ENCODE data around the gene SEMA6B. TPM values are rescaled to one million over a fixed set of nuclear protein-coding genes. Genes with fewer than 3 reads are reported as not detected.

The SEMA6B gene
- total and polyA plus RNA-seq, 2 of the 8 experiments (the other 6 are each of a cell fraction or from before 2014, with no cell fraction given) = 31.3 to 54.4 TPM

DNA sequence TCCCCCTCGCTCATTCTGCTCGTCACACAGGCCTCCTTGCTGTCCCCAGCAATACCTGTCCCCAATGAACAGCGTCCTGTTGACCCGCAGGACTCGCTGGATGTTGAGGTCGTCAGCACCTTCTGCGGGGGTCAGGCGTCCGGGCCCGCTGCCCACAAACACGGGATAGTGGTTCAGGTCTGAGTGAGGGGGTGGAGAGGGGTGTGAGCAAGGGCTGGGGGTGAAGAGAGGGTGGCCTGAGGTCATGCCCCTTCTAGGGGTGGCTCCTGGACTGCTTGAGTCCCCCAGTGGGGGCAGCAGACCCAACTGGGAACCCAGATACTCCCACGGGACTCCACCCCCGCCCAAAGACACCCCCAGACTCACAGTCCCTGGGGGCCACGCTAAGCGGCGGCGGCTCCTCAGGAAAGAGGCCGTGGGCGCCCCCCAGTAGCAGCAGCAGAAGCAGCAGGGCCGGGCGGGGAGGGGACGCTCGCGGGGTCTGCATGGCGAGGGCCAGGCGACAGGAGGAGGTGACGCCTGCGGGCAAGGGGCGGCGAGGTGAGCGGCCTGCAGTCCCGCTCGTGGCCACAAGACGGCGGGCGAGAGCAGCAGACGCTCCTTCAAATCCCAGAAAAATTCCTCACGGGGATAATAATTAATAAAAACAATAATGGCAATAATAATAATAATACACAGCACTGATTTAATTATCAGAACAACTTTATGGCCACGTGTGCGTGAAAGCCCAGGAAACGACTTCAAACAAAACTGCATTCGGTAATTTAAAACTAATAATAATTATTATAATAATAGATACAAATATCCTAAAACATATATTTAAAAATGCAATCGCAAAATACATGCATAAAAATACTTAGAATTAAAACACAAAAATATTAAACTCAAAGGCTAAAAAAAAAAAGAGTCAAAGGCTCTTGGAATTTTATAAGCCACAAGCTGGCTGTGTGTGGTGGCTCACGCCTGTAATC lies 1.2 kb downstream of the SEMA6B start (continued):
- no peak for TF ChIP-seq CHD7 (IDR thresholded peaks at IDR 0.05; ENCODE audit: insufficient replicate concordance, low read length)
- TF ChIP-seq, protein P1, sequence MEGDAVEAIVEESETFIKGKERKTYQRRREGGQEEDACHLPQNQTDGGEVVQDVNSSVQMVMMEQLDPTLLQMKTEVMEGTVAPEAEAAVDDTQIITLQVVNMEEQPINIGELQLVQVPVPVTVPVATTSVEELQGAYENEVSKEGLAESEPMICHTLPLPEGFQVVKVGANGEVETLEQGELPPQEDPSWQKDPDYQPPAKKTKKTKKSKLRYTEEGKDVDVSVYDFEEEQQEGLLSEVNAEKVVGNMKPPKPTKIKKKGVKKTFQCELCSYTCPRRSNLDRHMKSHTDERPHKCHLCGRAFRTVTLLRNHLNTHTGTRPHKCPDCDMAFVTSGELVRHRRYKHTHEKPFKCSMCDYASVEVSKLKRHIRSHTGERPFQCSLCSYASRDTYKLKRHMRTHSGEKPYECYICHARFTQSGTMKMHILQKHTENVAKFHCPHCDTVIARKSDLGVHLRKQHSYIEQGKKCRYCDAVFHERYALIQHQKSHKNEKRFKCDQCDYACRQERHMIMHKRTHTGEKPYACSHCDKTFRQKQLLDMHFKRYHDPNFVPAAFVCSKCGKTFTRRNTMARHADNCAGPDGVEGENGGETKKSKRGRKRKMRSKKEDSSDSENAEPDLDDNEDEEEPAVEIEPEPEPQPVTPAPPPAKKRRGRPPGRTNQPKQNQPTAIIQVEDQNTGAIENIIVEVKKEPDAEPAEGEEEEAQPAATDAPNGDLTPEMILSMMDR (IDR thresholded peaks at IDR 0.05; ENCODE audit: control extremely low read depth in 1 of 3, insufficient read depth in 1 of 3, low read depth in 1 of 3, low read length in 3 of 3) = peak; percentile 82 to 94 (median 85)
- TF ChIP-seq RAD21 (IDR thresholded peaks at IDR 0.05 in 1 of 2, conservative IDR thresholded peaks at IDR 0.05 in 1 of 2; ENCODE audit: low read depth in 2 of 2, low read length in 2 of 2) = peak; percentile 48 to 58
- peak; percentile 40; the same call in 1 of the 2 replicates for TF ChIP-seq CREB1 (IDR thresholded peaks at IDR 0.05)
- no peak for TF ChIP-seq SIRT6 (IDR thresholded peaks at IDR 0.05; ENCODE audit: low read length)
- TF ChIP-seq CBX8 (IDR thresholded peaks at IDR 0.05; ENCODE audit: borderline replicate concordance, low read depth, low read length) = no peak

All from H1 (cell line).